ENCODE measurements around the gene GALNT5. TPM values are rescaled to one million over a fixed set of nuclear protein-coding genes. Genes with fewer than 3 reads are reported as not detected.

Gene GALNT5
- total and polyA plus RNA-seq, 2 donors (not counting 3 experiments of a cell fraction or from before 2014, with no cell fraction given), result not detected

GRCh38 chr2:157329524-157329923 is 72.0 kb downstream of the GALNT5 start:
- Histone ChIP-seq H3K27ac (ENCODE audit: insufficient read depth, low read depth, low read length) (no peak overlapping the region), H2AFZ (ENCODE audit: low read depth, low read length) (no peak overlapping the region), H3K27me3 (ENCODE audit: control insufficient read depth in 2 of 2, insufficient read depth in 2 of 2, low read length in 2 of 2) (no peaks in the 10 kb centered on the region), H3K4me2 (ENCODE audit: insufficient read depth, low read length) (no peak overlapping the region), H3K36me3 (ENCODE audit: control insufficient read depth in 2 of 2, extremely low read depth in 1 of 2, insufficient read depth in 2 of 2, low read length in 2 of 2) (no peaks in the 10 kb centered on the region), H3K4me3 (replicated peaks in 1 of 3; ENCODE audit: insufficient read depth in 1 of 3, low read depth in 1 of 3, low read length in 3 of 3) (no peak overlapping the region), H3K4me1 (ENCODE audit: control insufficient read depth, extremely low read depth, insufficient read depth, low read length) (no peaks in the 10 kb centered on the region), H3K9me1 (replicated peaks; ENCODE audit: control insufficient read depth, extremely low read depth, insufficient read depth, low read length) (no peaks in the 10 kb centered on the region), H3K79me2 (ENCODE audit: control insufficient read depth, insufficient read depth, low read length) (no peaks in the 10 kb centered on the region), H4K20me1 (replicated peaks; ENCODE audit: control insufficient read depth, extremely low read depth, insufficient read depth, low read length) (no peaks in the 10 kb centered on the region), H3K9ac (replicated peaks; ENCODE audit: extremely low read depth, insufficient read depth, low read length) (no peak overlapping the region), H3K9me3 (replicated peaks; ENCODE audit: control insufficient read depth, insufficient read depth, low read length) (no peaks in the 10 kb centered on the region)
- dilution Hi-C loops (cut with MboI; ENCODE audit: extremely low pct_ligation_motif_present, low sequenced_read_pairs), result no loop called here
- no peak for FAIRE-seq
- no peak for DNase-seq (ENCODE audit: low read depth, low spot score)
- TF ChIP-seq POLR2A (IDR thresholded peaks at IDR 0.05; ENCODE audit: low read depth, low read length) (no peak), MAX (IDR thresholded peaks at IDR 0.05; ENCODE audit: insufficient read depth, insufficient read length) (no peak), MYC (IDR thresholded peaks at IDR 0.05; ENCODE audit: low read depth, low read length) (no peak), JUN (IDR thresholded peaks at IDR 0.05; ENCODE audit: borderline replicate concordance, insufficient read depth, insufficient read length, low read depth) (no peak), POLR2AphosphoS5 (IDR thresholded peaks at IDR 0.05; ENCODE audit: insufficient read depth, low read depth, low read length) (no peak), GATA2 (IDR thresholded peaks at IDR 0.05; ENCODE audit: insufficient read depth, insufficient read length, low read depth, low read length) (no peak), CTCF (IDR thresholded peaks at IDR 0.05; ENCODE audit: extremely low read depth in 1 of 2, insufficient read depth in 1 of 2, low read depth in 1 of 2, low read length in 2 of 2) (no peak), FOS (IDR thresholded peaks at IDR 0.05; ENCODE audit: borderline replicate concordance, insufficient read depth, low read length) (no peak), EZH2 (IDR thresholded peaks at IDR 0.05; ENCODE audit: borderline replicate concordance, low read depth, low read length, severe bottlenecking) (no peak)
- intact Hi-C loops (cut with micrococcal nuclease), result loop anchor here (5.0 kb wide), 1 partner anchor 1957 kb away; no protein-coding TSS in a partner anchor
- ChIA-PET POLR2A (no interaction called here), CTCF (interaction anchor here (0.6 to 15.2 kb wide), 5 partner anchors 8 to 1957 kb away, joined by 3 to 249 read pairs (median 3); no protein-coding TSS in a partner anchor)
- no TSS peak for BruUV-seq (replicated peaks)
